Measurements from ENCODE around the gene TENM3. TPM values are rescaled to one million over a fixed set of nuclear protein-coding genes. Genes with fewer than 3 reads are reported as not detected.

TENM3 gene
- total RNA-seq, 2 experiments from 2014 or later = not detected

GRCh38 chr4:182418054-182418734 is 175.0 kb downstream of the TENM3 start:
- TF ChIP-seq, protein P1, sequence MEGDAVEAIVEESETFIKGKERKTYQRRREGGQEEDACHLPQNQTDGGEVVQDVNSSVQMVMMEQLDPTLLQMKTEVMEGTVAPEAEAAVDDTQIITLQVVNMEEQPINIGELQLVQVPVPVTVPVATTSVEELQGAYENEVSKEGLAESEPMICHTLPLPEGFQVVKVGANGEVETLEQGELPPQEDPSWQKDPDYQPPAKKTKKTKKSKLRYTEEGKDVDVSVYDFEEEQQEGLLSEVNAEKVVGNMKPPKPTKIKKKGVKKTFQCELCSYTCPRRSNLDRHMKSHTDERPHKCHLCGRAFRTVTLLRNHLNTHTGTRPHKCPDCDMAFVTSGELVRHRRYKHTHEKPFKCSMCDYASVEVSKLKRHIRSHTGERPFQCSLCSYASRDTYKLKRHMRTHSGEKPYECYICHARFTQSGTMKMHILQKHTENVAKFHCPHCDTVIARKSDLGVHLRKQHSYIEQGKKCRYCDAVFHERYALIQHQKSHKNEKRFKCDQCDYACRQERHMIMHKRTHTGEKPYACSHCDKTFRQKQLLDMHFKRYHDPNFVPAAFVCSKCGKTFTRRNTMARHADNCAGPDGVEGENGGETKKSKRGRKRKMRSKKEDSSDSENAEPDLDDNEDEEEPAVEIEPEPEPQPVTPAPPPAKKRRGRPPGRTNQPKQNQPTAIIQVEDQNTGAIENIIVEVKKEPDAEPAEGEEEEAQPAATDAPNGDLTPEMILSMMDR (IDR thresholded peaks at IDR 0.05) = no peak
- Mint-ChIP-seq H3K36me3 (ENCODE audit: low read depth) (no peaks in the 10 kb centered on the region), H3K9me3 (peaks cover 2% of the 10 kb centered on the region), H3K27ac (no peak overlapping the region), H3K27me3 (peaks cover 2% of the 10 kb centered on the region), H3K4me1 (ENCODE audit: low read depth) (no peaks in the 10 kb centered on the region), H3K4me3 (no peak overlapping the region)
- ChIA-PET CTCF (no interaction called here), POLR2A (no interaction called here)
- no peak for ATAC-seq
- intact Hi-C loops (cut with micrococcal nuclease) = no loop called here
- DNase-seq = no peak

GRCh38 chr4:182420189-182420588 is 177.0 kb downstream of the TENM3 start:
- no peak overlapping the region for H3K27ac Mint-ChIP-seq
- TF ChIP-seq, protein P1 (IDR thresholded peaks at IDR 0.05) = no peak
- DNase-seq (no peak), ATAC-seq (no peak)
- H3K9me3 Mint-ChIP-seq = peaks cover 2% of the 10 kb centered on the region
- ChIA-PET POLR2A (no interaction called here), CTCF (no interaction called here)
- no peaks in the 10 kb centered on the region for H3K4me1 Mint-ChIP-seq (ENCODE audit: low read depth)
- H3K36me3 Mint-ChIP-seq (ENCODE audit: low read depth) = no peaks in the 10 kb centered on the region
- peaks cover 2% of the 10 kb centered on the region for H3K27me3 Mint-ChIP-seq
- intact Hi-C loops (cut with micrococcal nuclease) = no loop called here
- no peak overlapping the region for H3K4me3 Mint-ChIP-seq

DNA sequence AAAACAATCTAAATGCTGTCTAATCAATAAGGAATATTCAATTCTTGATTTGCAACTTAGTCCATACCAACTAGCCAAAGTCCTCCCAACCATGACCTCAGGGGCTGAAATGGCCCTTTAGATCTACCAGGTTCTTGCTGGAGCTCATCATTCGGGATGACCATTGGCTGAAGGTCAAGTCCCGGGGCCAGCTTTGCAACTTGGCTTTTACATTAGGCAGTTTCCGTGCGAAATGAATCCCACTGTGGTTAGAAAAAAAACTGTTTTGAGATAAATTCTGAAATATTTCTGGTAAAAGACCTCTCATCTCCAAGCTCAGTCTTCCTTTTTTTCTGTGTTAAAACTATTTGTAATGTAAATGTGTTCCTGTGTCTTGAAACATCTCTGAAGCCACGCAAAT is 178.6 kb downstream of the TENM3 start:
- Mint-ChIP-seq H3K4me3 (no peak overlapping the region), H3K27ac (no peak overlapping the region), H3K4me1 (ENCODE audit: low read depth) (no peaks in the 10 kb centered on the region), H3K36me3 (ENCODE audit: low read depth) (no peaks in the 10 kb centered on the region), H3K27me3 (peaks cover 2% of the 10 kb centered on the region), H3K9me3 (peaks cover 2% of the 10 kb centered on the region)
- POLR2A ChIA-PET = no interaction called here
- intact Hi-C loops (cut with micrococcal nuclease) = no loop called here
- no peak for ATAC-seq
- CTCF ChIA-PET = interaction anchor here (0.6 kb wide), 1 partner anchor 656 kb away, joined by 3 read pairs; no protein-coding TSS in a partner anchor
- no peak for DNase-seq
- TF ChIP-seq, protein P1 (IDR thresholded peaks at IDR 0.05) = no peak

DNA sequence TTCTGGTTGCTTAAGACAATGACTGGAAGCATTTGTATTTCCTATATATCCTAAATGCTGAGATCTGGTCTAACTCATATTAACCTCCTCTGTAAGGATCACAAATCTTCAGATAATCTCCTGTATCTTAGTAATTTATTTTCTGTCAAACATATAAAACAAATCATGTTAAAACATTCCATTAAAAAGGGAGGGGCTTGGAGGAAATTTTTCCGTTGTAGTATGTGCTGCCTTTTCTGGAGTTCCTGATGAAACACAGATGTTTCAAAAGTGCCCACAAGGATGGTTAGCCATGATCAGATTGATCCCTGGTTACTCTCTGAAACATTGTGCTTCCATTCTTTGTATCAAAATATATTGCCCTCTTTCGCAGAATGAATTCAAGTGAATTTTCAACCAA is 182.1 kb downstream of the TENM3 start:
- H3K9me3 Mint-ChIP-seq = no peaks in the 10 kb centered on the region
- H3K27ac Mint-ChIP-seq = no peak overlapping the region
- no peak for ATAC-seq
- no peak for DNase-seq
- H3K4me3 Mint-ChIP-seq = no peak overlapping the region
- no peaks in the 10 kb centered on the region for H3K4me1 Mint-ChIP-seq (ENCODE audit: low read depth)
- no peaks in the 10 kb centered on the region for H3K36me3 Mint-ChIP-seq (ENCODE audit: low read depth)
- intact Hi-C loops (cut with micrococcal nuclease) = no loop called here
- ChIA-PET CTCF (no interaction called here), POLR2A (no interaction called here)
- H3K27me3 Mint-ChIP-seq = peaks cover 2% of the 10 kb centered on the region
- TF ChIP-seq, protein P1 (IDR thresholded peaks at IDR 0.05) = no peak

GRCh38 chr4:182426901-182427300 is 183.7 kb downstream of the TENM3 start:
- no peak overlapping the region for H3K4me3 Mint-ChIP-seq
- TF ChIP-seq, protein P1 (IDR thresholded peaks at IDR 0.05) = no peak
- peaks cover 4% of the 10 kb centered on the region for H3K27me3 Mint-ChIP-seq
- no peak overlapping the region for H3K27ac Mint-ChIP-seq
- no peaks in the 10 kb centered on the region for H3K36me3 Mint-ChIP-seq (ENCODE audit: low read depth)
- no peaks in the 10 kb centered on the region for H3K4me1 Mint-ChIP-seq (ENCODE audit: low read depth)
- H3K9me3 Mint-ChIP-seq = no peaks in the 10 kb centered on the region
- DNase-seq = no peak
- ChIA-PET CTCF (no interaction called here), POLR2A (no interaction called here)
- intact Hi-C loops (cut with micrococcal nuclease) = no loop called here
- ATAC-seq = no peak

Data from activated CD8-positive, alpha-beta T cell treated with anti-CD3 and anti-CD28 coated beads for 36 hours (primary cell).